HCT116 (cell line): ENCODE data around the gene SPINT2. TPM values are rescaled to one million over a fixed set of nuclear protein-coding genes. Genes with fewer than 3 reads are reported as not detected.

Source experiments
- ATAC-seq: fragments of 200-7000 bp; cut with Tn5 transposase; 2 replicates; pipeline ENCODE4 v1.9.1; 2020; ENCODE audit warnings: mild to moderate bottlenecking, moderate library complexity
- BruUV-seq: library from RNA; stranded (reverse); fragments of 400-500 nt; replicated peaks from 2 replicates; lab custom pipeline; 2021; lab: Mats Ljungman, UMichigan
- CTCF ChIA-PET: fragments of 300-600 bp; sonication (Branson Sonifier 250); formaldehyde crosslinking; loops from one replicate; lab custom pipeline; 2021; ENCODE audit warnings: antibody characterized with exemption; lab: Charles Lee
- POLR2A ChIA-PET: fragments of 300-600, 350-600 bp; sonication (Branson Sonifier 250); formaldehyde crosslinking; loops from one replicate; lab custom pipeline; 2021; ENCODE audit warnings: antibody characterized with exemption; lab: Charles Lee
- RAD21 ChIA-PET, 2 experiments: fragments of 300-600 bp; sonication (Branson Sonifier 250); formaldehyde crosslinking; loops; one replicate each; lab custom pipeline; 2023; ENCODE audit warnings: low total read pairs in 2 of 2; ENCODE audit not compliant: uncharacterized antibody in 2 of 2, unreplicated experiment in 2 of 2, low non-redundant PET in 1 of 2; lab: Charles Lee
- DNase-seq: peaks from one replicate; pipeline ENCODE4 v3.0.0-alpha.2; 2010; ENCODE audit warnings: low read depth, low spot score
- H2AFZ ChIP-seq: fragments of 200-600 bp; shearing (Covaris generic), sonication (generic); 2 replicates; pipeline ENCODE4 v1.6.1; 2017; ENCODE audit warnings: low read depth, mixed run types, mixed read lengths, antibody characterized with exemption, low read length; ENCODE audit not compliant: poor library complexity, severe bottlenecking
- H3K27ac ChIP-seq: 2 replicates; pipeline ENCODE4 v1.5.1; 2012; ENCODE audit warnings: low read depth, low read length
- H3K27me3 ChIP-seq: fragments of 200-600 bp; sonication (generic); 2 replicates; pipeline ENCODE4 v1.6.1; 2016; ENCODE audit warnings: mixed run types, low read length, mixed read lengths; ENCODE audit not compliant: insufficient read depth
- H3K36me3 ChIP-seq, 2 experiments: fragments of 200-500 bp in 1 of 2; fragments of 200-600 bp in 1 of 2; sonication (Bioruptor generic) in 1 of 2; sonication (generic) in 1 of 2; 2 replicates each; pipeline versions ENCODE4 v1.5.1 to v1.6.1; 2014 to 2016; ENCODE audit warnings: low read length in 2 of 2, inconsistent platforms in 1 of 2, mixed read lengths in 1 of 2, mixed run types in 1 of 2; ENCODE audit not compliant: insufficient read depth in 2 of 2, control insufficient read depth in 1 of 2
- H3K4me1 ChIP-seq, 2 experiments: fragments of 200-600 bp in 1 of 2; sonication (generic) in 1 of 2; 2 replicates each; pipeline versions ENCODE4 v1.5.1 to v1.6.1; 2012 to 2017; ENCODE audit warnings: low read length in 2 of 2, inconsistent platforms in 1 of 2, mild to moderate bottlenecking in 1 of 2, mixed read lengths in 1 of 2, mixed run types in 1 of 2, moderate library complexity in 1 of 2; ENCODE audit not compliant: insufficient read depth in 2 of 2, control insufficient read depth in 1 of 2
- H3K4me2 ChIP-seq: fragments of 200-600 bp; sonication (generic); 2 replicates; pipeline ENCODE4 v1.6.1; 2017; ENCODE audit warnings: mixed run types, low read length, mixed read lengths
- H3K4me3 ChIP-seq, 2 experiments: fragments of 200-600 bp in 1 of 2; sonication (generic) in 1 of 2; replicated peaks in 1 of 2; 2 replicates each; pipeline ENCODE4 v1.5.1; 2011 to 2016; ENCODE audit warnings: low read length in 2 of 2, control low read depth in 1 of 2, low read depth in 1 of 2, mild to moderate bottlenecking in 1 of 2, mixed read lengths in 1 of 2, mixed run types in 1 of 2
- H3K79me2 ChIP-seq: fragments of 200-600 bp; sonication (generic); 2 replicates; pipeline ENCODE4 v1.6.1; 2017; ENCODE audit warnings: mild to moderate bottlenecking, mixed run types, low read length, moderate library complexity, mixed read lengths; ENCODE audit not compliant: insufficient read depth
- H3K9ac ChIP-seq: fragments of 200-600 bp; sonication (generic); 2 replicates; pipeline ENCODE4 v1.6.1; 2016; ENCODE audit warnings: low read length, mixed read lengths
- H3K9me2 ChIP-seq: fragments of 200-600 bp; sonication (generic), shearing (Covaris generic); 2 replicates; pipeline ENCODE4 v1.6.1; 2017; ENCODE audit warnings: mixed run types, mild to moderate bottlenecking, moderate library complexity; ENCODE audit not compliant: insufficient read depth
- H3K9me3 ChIP-seq, 2 experiments: fragments of 200-500 bp in 1 of 2; fragments of 200-600 bp in 1 of 2; sonication (Bioruptor generic) in 1 of 2; sonication (generic) in 1 of 2; 2 replicates each; pipeline ENCODE4 v1.6.1; 2014 to 2017; ENCODE audit warnings: low read length in 2 of 2, mixed read lengths in 2 of 2, inconsistent platforms in 1 of 2, low read depth in 1 of 2, mild to moderate bottlenecking in 1 of 2, mixed run types in 1 of 2, moderate library complexity in 1 of 2; ENCODE audit not compliant: control insufficient read depth in 1 of 2, insufficient read depth in 1 of 2
- H4K20me1 ChIP-seq: fragments of 200-600 bp; sonication (generic), shearing (Covaris generic); 2 replicates; pipeline ENCODE4 v1.6.1; 2017; ENCODE audit warnings: mixed run types, mild to moderate bottlenecking, moderate library complexity; ENCODE audit not compliant: insufficient read depth
- CEBPB ChIP-seq: IDR thresholded peaks from 2 replicates; pipeline ENCODE4 v1.6.1; 2012; ENCODE audit warnings: low read depth
- ELF1 ChIP-seq: IDR thresholded peaks from 2 replicates; pipeline ENCODE4 v1.6.1; 2012; ENCODE audit warnings: low read depth, borderline replicate concordance
- EZH2 ChIP-seq: fragments of 200-600 bp; sonication (generic); IDR thresholded peaks from 2 replicates; pipeline ENCODE4 v1.6.1; 2017; ENCODE audit warnings: antibody characterized with exemption, mixed run types
- EZH2phosphoT487 ChIP-seq: fragments of 200-600 bp; IDR thresholded peaks from 2 replicates; pipeline ENCODE4 v1.6.1; 2018; ENCODE audit warnings: antibody characterized with exemption, borderline replicate concordance
- MAX ChIP-seq: IDR thresholded peaks from 2 replicates; pipeline ENCODE4 v1.6.1; 2012
- POLR2A ChIP-seq: IDR thresholded peaks from 2 replicates; pipeline ENCODE4 v1.7.0; 2011; ENCODE audit warnings: borderline replicate concordance; ENCODE audit not compliant: insufficient read depth, insufficient read length; ENCODE audit errors: extremely low read depth
- POLR2AphosphoS5 ChIP-seq: IDR thresholded peaks from 2 replicates; pipeline ENCODE4 v1.6.1; 2011; ENCODE audit warnings: mild to moderate bottlenecking, low read depth, low read length, moderate library complexity
- SIN3A ChIP-seq: IDR thresholded peaks from 2 replicates; pipeline ENCODE4 v1.6.1; 2012; ENCODE audit warnings: low read depth
- SP1 ChIP-seq: IDR thresholded peaks from 2 replicates; pipeline ENCODE4 v1.6.1; 2012; ENCODE audit warnings: low read depth
- YY1 ChIP-seq: IDR thresholded peaks from 2 replicates; pipeline ENCODE4 v1.6.1; 2011; ENCODE audit warnings: low read length, low read depth, moderate library complexity, mild to moderate bottlenecking; ENCODE audit not compliant: insufficient replicate concordance; ENCODE audit errors: extremely low read depth
- intact Hi-C: fragments of 100-400 bp; cut with micrococcal nuclease; formaldehyde crosslinking; loops from 2 replicates; pipeline ENCODE4 v1.10.0; 2022
- total RNA-seq: library from RNA; stranded (reverse); gene quantifications from one replicate; pipeline ENCODE4 v1.2.1, GENCODE V29; 2021; ENCODE audit not compliant: unreplicated experiment

The SPINT2 gene
- total RNA-seq, 1 experiment from 2014 or later: 500 TPM

GRCh38 chr19:38304866-38305429 is 40.6 kb downstream of the SPINT2 start:
- BruUV-seq: no TSS peak
- Histone ChIP-seq H3K79me2 (peaks cover 22% of the 10 kb centered on the region), H2AFZ (no peak overlapping the region), H3K9me3 (no peaks in the 10 kb centered on the region), H3K36me3 (peaks cover 10% of the 10 kb centered on the region in 2 experiments; a peak in 3 of 4 replicates), H3K4me1 (peaks cover 36 to 51% of the 10 kb centered on the region in 2 experiments), H3K4me2 (peak overlapping the region; percentile 99), H3K9ac (peak overlapping the region; percentile 100), H4K20me1 (no peaks in the 10 kb centered on the region), H3K9me2 (no peaks in the 10 kb centered on the region), H3K27ac (peak overlapping the region; percentile 98), H3K27me3 (no peaks in the 10 kb centered on the region), H3K4me3 (peak overlapping the region; percentile 91 to 98)
- ChIA-PET RAD21 (interaction anchor here (0.7 to 2.0 kb wide), 4 partner anchors 24 to 402 kb away, joined by 3 to 8 read pairs (median 3); no protein-coding TSS in a partner anchor), CTCF (interaction anchor here (0.6 to 1.7 kb wide), 5 partner anchors 31 to 403 kb away, joined by 3 to 5 read pairs (median 4); partner anchors contain the start of gene CATSPERG), POLR2A (interaction anchor here (0.6 to 2.8 kb wide), 10 partner anchors 14 to 491 kb away, joined by 3 to 19 read pairs (median 6); partner anchors contain the start of genes GGN, KCNK6, PSMD8 and SPINT2)
- DNase-seq (peak; percentile 96), ATAC-seq (peak; percentile 71)
- no peak for TF ChIP-seq CEBPB
- peak; percentile 58 for TF ChIP-seq SIN3A
- peak; percentile 84 for TF ChIP-seq POLR2A
- peak; percentile 98 for TF ChIP-seq POLR2AphosphoS5
- TF ChIP-seq MAX: peak; percentile 78
- TF ChIP-seq EZH2: no peak
- peak; percentile 59 for TF ChIP-seq YY1
- peak; percentile 84 for TF ChIP-seq SP1
- intact Hi-C loops: loop anchor here (1.0 kb wide), 2 partner anchors 10 to 41 kb away; partner anchors contain the start of genes SPINT2 and YIF1B

- intact Hi-C loops: no loop called here
- H3K4me3 ChIP-seq: no peak overlapping the region
Observed at GRCh38 chr19:38306236-38306635, 41.9 kb downstream of the SPINT2 start.

More at GRCh38 chr19:38306236-38306635, 41.9 kb downstream of the SPINT2 start:
- Histone ChIP-seq H3K27ac (no peak overlapping the region), H4K20me1 (no peaks in the 10 kb centered on the region), H3K9ac (no peak overlapping the region), H3K36me3 (peaks cover 10% of the 10 kb centered on the region in 2 experiments; a peak in 3 of 4 replicates), H3K9me3 (no peaks in the 10 kb centered on the region), H3K27me3 (no peaks in the 10 kb centered on the region), H3K4me2 (no peak overlapping the region), H2AFZ (no peak overlapping the region), H3K79me2 (peaks cover 22% of the 10 kb centered on the region), H3K4me1 (peaks cover 26 to 38% of the 10 kb centered on the region in 2 experiments), H3K9me2 (no peaks in the 10 kb centered on the region)
- CTCF ChIA-PET: no interaction called here
- BruUV-seq: no TSS peak
- RAD21 ChIA-PET: no interaction called here
- TF ChIP-seq EZH2phosphoT487 (no peak), ELF1 (no peak), POLR2A (no peak)
- POLR2A ChIA-PET: interaction anchor here (2.8 kb wide), 1 partner anchor 13 kb away, joined by 10 read pairs; the partner anchor contains the start of gene KCNK6
- DNase-seq (no peak), ATAC-seq (no peak)
